ENCODE measurements around the gene FCGR3B.
"Not testable (repeated sequence)": the region's sequence is repeated elsewhere in the genome, so short reads cannot be mapped to it uniquely, and the experiment has no call there.

The FCGR3B gene

DNA sequence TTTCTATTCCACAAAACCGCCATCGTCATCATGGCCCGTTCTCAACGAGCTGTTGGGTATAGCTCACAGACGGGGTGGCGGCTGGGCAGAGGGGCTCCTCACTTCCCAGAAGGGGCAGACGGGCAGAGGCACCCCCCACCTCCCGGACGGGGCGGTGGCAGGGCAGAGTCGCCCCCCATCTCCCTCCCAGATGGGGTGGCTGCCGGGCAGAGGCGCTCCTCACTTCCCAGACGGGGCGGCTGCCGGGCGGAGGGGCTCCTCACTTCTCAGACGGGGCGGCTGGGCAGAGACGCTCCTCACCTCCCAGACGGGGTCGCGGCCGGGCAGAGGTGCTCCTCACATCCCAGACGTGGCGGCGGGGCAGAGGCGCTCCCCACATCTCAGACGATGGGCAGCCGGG is 14.6 kb downstream of the FCGR3B start:
- not testable (repeated sequence) for H3K4me3 ChIP-seq (ENCODE audit: low read depth, low read length); H3K9me3 ChIP-seq (ENCODE audit: control insufficient read depth, insufficient read depth, low read depth, low read length); H3K27ac ChIP-seq (ENCODE audit: low read depth, low read length); H3K4me1 ChIP-seq (ENCODE audit: control insufficient read depth, insufficient read depth, low read length); H3K27me3 ChIP-seq (ENCODE audit: control insufficient read depth, insufficient read depth, low read length); H3K9ac ChIP-seq (ENCODE audit: low read length); H3K36me3 ChIP-seq (ENCODE audit: control insufficient read depth, insufficient read depth, low read length)

DNA sequence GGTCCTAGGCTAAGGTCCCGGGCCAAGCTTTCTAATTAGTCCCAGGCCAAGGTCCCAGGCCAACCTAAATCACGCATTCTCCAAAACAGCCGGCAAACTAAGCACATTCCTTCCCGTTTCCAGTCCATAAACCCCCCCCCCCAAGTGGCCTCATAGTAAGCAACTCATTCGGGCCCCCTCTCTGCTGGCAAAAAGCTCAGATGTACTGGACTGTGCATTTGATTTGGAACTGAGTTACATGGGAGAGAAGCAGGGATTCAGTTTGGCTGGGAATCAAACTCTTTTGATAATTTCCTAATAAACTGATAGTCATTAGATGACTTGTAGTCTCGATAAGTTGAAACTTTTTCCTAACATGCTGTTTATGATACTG is 17.8 kb downstream of the FCGR3B start:
- not testable (repeated sequence) for H3K4me1 ChIP-seq (ENCODE audit: control insufficient read depth, insufficient read depth, low read length); H3K36me3 ChIP-seq (ENCODE audit: control insufficient read depth, insufficient read depth, low read length); H3K27ac ChIP-seq (ENCODE audit: low read depth, low read length); H3K27me3 ChIP-seq (ENCODE audit: control insufficient read depth, insufficient read depth, low read length); H3K9me3 ChIP-seq (ENCODE audit: control insufficient read depth, insufficient read depth, low read depth, low read length)
- peak overlapping the region; percentile 19 for H3K9ac ChIP-seq (ENCODE audit: low read length)
- peak overlapping the region; percentile 63 for H3K4me3 ChIP-seq (ENCODE audit: low read depth, low read length)

DNA sequence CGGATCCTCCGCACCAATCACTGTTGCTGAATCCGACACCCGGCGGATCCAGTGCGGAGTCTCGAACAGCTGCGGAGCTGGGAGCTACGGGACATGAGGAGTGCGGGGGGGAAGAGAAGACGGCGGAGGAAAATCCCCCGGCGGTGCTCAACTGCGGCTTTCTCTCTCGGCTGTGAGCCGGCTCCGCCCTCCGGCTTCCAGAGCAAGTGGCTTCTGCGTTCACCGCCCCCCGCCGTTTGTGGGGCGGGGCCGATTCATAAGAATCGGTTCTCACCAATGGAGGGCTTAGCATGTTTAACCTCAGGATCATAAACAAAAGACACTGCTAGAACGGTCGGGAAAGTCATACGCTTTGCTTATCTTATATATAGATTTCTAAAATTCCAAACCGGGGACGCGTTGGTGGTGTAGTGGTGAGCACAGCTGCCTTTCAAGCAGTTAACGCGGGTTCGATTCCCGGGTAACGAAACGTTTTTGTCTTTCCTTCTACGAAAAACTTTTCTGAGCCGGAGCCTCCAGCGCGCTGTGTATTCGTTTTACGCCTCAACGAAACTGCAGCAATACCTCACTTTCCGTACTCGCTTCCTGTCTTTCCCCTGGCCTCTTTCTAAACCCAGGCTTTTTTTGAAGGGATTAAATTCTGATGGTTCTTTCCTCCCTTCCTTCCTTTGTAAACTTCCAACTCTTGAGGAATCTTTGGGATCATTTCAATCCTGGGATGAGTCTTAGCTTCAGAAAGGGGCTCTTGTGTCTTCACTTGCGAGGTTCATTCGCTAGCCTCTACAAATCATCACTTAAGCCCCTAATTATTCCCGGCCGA is 18.4 kb downstream of the FCGR3B start:
- Histone ChIP-seq H3K9ac (ENCODE audit: low read length) (peak overlapping the region; percentile 62), H3K4me3 (ENCODE audit: low read depth, low read length) (peak overlapping the region; percentile 63)
- H3K4me1 ChIP-seq (ENCODE audit: control insufficient read depth, insufficient read depth, low read length); H3K27ac ChIP-seq (ENCODE audit: low read depth, low read length); H3K9me3 ChIP-seq (ENCODE audit: control insufficient read depth, insufficient read depth, low read depth, low read length); H3K27me3 ChIP-seq (ENCODE audit: control insufficient read depth, insufficient read depth, low read length); H3K36me3 ChIP-seq (ENCODE audit: control insufficient read depth, insufficient read depth, low read length): not testable (repeated sequence)

DNA sequence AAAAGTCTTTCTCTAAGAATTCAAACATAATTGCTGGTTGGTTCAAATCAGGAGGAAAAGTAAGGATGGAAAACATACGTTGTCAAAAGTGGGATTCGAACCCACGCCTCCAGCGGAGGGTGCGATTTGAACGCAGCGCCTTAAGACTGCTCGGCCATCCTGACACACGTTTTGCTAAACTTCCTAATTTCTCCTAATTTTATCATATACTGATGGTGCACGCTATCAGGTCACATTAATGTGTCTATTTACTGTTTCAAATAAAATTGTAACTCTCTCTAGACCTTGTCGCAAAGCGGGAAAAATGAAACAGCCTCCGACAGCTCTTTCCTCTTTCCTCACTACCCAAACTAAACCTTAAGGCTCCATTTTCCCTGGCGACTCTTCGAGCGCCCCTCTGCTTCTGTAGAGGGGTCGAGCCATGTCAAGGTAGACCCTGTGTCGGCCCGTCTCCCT is 19.1 kb downstream of the FCGR3B start:
- H3K9me3 ChIP-seq (ENCODE audit: control insufficient read depth, insufficient read depth, low read depth, low read length); H3K27me3 ChIP-seq (ENCODE audit: control insufficient read depth, insufficient read depth, low read length); H3K4me1 ChIP-seq (ENCODE audit: control insufficient read depth, insufficient read depth, low read length); H3K27ac ChIP-seq (ENCODE audit: low read depth, low read length); H3K36me3 ChIP-seq (ENCODE audit: control insufficient read depth, insufficient read depth, low read length): not testable (repeated sequence)
- Histone ChIP-seq H3K4me3 (ENCODE audit: low read depth, low read length) (peak overlapping the region; percentile 63), H3K9ac (ENCODE audit: low read length) (peak overlapping the region; percentile 58)

DNA sequence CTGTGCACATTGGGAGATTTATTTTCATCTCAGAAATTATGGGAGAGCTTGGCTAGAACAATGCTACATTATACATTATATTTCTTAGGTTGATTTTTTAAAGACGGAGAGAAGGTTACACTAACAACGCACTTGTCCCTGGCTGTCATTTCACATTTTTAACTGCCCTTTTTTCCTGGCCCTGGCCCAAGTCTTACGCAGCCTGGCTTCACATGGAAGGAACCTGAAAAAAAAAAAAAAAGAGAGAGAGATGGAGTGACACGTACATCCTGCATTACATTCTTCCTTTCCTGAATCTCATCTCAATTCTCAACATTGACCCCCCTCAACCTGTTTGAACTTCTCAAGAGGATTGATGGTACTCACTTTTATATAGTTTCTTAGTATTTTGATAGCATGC is 20.8 kb downstream of the FCGR3B start:
- not testable (repeated sequence) for H3K27ac ChIP-seq (ENCODE audit: low read depth, low read length)

DNA sequence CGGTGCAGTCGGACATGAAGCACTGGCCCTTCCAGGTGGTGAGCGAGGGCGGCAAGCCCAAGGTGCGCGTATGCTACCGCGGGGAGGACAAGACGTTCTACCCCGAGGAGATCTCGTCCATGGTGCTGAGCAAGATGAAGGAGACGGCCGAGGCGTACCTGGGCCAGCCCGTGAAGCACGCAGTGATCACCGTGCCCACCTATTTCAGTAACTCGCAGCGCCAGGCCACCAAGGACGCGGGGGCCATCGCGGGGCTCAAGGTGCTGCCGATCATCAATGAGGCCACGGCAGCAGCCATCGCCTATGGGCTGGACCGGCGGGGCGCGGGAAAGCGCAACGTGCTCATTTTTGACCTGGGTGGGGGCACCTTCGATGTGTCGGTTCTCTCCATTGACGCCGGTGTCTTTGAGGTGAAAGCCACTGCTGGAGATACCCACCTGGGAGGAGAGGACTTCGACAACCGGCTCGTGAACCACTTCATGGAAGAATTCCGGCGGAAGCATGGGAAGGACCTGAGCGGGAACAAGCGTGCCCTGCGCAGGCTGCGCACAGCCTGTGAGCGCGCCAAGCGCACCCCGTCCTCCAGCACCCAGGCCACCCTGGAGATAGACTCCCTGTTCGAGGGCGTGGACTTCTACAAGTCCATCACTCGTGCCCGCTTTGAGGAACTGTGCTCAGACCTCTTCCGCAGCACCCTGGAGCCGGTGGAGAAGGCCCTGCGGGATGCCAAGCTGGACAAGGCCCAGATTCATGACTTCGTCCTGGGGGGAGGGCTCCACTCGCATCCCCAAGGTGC is 24.2 kb downstream of the FCGR3B start:
- not testable (repeated sequence) for H3K27ac ChIP-seq (ENCODE audit: low read depth, low read length); H3K9me3 ChIP-seq (ENCODE audit: control insufficient read depth, insufficient read depth, low read depth, low read length); H3K36me3 ChIP-seq (ENCODE audit: control insufficient read depth, insufficient read depth, low read length); H3K4me1 ChIP-seq (ENCODE audit: control insufficient read depth, insufficient read depth, low read length); H3K4me3 ChIP-seq (ENCODE audit: low read depth, low read length); H3K9ac ChIP-seq (ENCODE audit: low read length)
- H3K27me3 ChIP-seq (ENCODE audit: control insufficient read depth, insufficient read depth, low read length), result peaks cover 14% of the 10 kb centered on the region

More for the DNA sequence above, 20.8 kb downstream of the FCGR3B start:
- not testable (repeated sequence) for H3K36me3 ChIP-seq (ENCODE audit: control insufficient read depth, insufficient read depth, low read length); H3K4me1 ChIP-seq (ENCODE audit: control insufficient read depth, insufficient read depth, low read length); H3K9me3 ChIP-seq (ENCODE audit: control insufficient read depth, insufficient read depth, low read depth, low read length); H3K9ac ChIP-seq (ENCODE audit: low read length); H3K4me3 ChIP-seq (ENCODE audit: low read depth, low read length)
- H3K27me3 ChIP-seq (ENCODE audit: control insufficient read depth, insufficient read depth, low read length), result peaks cover 14% of the 10 kb centered on the region

DNA sequence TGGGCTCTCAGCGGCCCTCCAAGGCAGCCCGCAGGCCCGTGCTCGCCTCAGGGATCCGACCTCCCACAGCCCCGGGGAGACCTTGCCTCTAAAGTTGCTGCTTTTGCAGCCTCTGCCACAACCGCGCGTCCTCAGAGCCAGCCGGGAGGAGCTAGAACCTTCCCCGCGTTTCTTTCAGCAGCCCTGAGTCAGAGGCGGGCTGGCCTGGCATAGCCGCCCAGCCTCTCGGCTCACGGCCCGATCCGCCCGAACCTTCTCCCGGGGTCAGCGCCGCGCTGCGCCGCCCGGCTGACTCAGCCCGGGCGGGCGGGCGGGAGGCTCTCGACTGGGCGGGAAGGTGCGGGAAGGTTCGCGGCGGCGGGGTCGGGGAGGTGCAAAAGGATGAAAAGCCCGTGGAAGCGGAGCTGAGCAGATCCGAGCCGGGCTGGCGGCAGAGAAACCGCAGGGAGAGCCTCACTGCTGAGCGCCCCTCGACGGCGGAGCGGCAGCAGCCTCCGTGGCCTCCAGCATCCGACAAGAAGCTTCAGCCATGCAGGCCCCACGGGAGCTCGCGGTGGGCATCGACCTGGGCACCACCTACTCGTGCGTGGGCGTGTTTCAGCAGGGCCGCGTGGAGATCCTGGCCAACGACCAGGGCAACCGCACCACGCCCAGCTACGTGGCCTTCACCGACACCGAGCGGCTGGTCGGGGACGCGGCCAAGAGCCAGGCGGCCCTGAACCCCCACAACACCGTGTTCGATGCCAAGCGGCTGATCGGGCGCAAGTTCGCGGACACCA is 25.0 kb downstream of the FCGR3B start:
- not testable (repeated sequence) for H3K9ac ChIP-seq (ENCODE audit: low read length); H3K9me3 ChIP-seq (ENCODE audit: control insufficient read depth, insufficient read depth, low read depth, low read length); H3K27ac ChIP-seq (ENCODE audit: low read depth, low read length); H3K36me3 ChIP-seq (ENCODE audit: control insufficient read depth, insufficient read depth, low read length); H3K4me1 ChIP-seq (ENCODE audit: control insufficient read depth, insufficient read depth, low read length)
- H3K27me3 ChIP-seq (ENCODE audit: control insufficient read depth, insufficient read depth, low read length), result peaks cover 14% of the 10 kb centered on the region
- peak overlapping the region; percentile 26; the same call in 1 of the 2 replicates for H3K4me3 ChIP-seq (ENCODE audit: low read depth, low read length)

DNA sequence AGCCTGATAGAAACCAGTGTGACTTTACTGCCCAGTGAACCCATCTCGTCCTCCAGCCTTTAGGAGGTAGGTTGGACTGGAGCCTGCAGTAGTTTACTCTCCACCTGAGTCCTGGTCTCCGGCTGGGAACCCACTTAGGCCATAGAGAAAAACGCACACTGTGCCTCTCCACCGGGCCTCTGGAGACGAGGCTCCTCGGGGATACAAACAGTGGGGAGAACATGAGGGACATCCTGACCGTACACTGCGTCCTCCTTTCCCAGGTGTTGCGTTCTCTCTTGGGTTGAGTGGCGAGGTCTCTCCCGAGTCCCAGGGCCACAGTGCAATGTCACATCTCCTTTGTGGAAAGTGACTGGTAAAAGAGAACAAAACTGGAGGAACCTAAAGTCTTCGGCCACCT is 26.0 kb downstream of the FCGR3B start:
- H3K4me1 ChIP-seq (ENCODE audit: control insufficient read depth, insufficient read depth, low read length); H3K9me3 ChIP-seq (ENCODE audit: control insufficient read depth, insufficient read depth, low read depth, low read length); H3K36me3 ChIP-seq (ENCODE audit: control insufficient read depth, insufficient read depth, low read length); H3K27ac ChIP-seq (ENCODE audit: low read depth, low read length); H3K4me3 ChIP-seq (ENCODE audit: low read depth, low read length); H3K9ac ChIP-seq (ENCODE audit: low read length): not testable (repeated sequence)
- H3K27me3 ChIP-seq (ENCODE audit: control insufficient read depth, insufficient read depth, low read length), result peaks cover 13% of the 10 kb centered on the region

DNA sequence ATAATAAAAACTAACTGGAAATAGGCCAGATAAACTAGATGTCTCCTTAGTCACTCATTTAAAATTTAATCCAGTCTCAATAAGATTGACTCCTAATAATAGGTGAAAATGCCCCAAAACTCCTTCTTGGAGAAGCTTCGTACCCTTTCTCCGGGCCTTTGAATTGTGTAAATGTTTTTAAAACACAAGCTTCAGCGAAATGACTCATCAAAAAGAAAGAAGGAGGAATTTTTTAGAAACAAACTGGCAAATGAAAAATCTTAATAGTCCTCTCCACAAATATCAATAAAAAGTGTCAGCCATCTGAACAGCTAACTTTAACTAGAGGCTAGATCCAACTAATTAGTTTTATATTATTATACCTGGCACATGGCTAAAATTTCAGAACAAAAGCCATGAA is 33.9 kb downstream of the FCGR3B start:
- not testable (repeated sequence) for H3K27ac ChIP-seq (ENCODE audit: low read depth, low read length); H3K36me3 ChIP-seq (ENCODE audit: control insufficient read depth, insufficient read depth, low read length); H3K9me3 ChIP-seq (ENCODE audit: control insufficient read depth, insufficient read depth, low read depth, low read length); H3K4me1 ChIP-seq (ENCODE audit: control insufficient read depth, insufficient read depth, low read length); H3K4me3 ChIP-seq (ENCODE audit: low read depth, low read length); H3K9ac ChIP-seq (ENCODE audit: low read length); H3K27me3 ChIP-seq (ENCODE audit: control insufficient read depth, insufficient read depth, low read length)

DNA sequence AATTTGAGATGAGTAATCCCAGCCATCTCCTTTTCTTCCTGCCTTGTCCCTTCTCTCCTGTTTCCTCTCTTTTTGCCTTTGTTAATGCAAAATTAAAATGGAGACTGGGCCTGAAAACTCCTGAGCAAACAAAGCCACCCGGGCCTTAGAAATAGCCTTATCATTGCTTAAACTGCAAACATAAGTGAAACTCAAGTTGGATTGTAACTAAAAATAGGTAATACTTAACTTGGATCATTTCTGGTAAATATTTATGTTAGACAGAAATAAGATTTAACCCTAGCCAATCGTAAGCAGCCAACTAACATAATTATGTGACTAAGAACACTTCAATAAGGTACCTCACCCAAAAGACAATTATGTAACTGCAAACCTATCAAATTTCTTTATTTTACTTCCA is 35.4 kb downstream of the FCGR3B start:
- H3K4me3 ChIP-seq (ENCODE audit: low read depth, low read length); H3K4me1 ChIP-seq (ENCODE audit: control insufficient read depth, insufficient read depth, low read length); H3K27me3 ChIP-seq (ENCODE audit: control insufficient read depth, insufficient read depth, low read length); H3K27ac ChIP-seq (ENCODE audit: low read depth, low read length); H3K9ac ChIP-seq (ENCODE audit: low read length); H3K36me3 ChIP-seq (ENCODE audit: control insufficient read depth, insufficient read depth, low read length); H3K9me3 ChIP-seq (ENCODE audit: control insufficient read depth, insufficient read depth, low read depth, low read length): not testable (repeated sequence)

DNA sequence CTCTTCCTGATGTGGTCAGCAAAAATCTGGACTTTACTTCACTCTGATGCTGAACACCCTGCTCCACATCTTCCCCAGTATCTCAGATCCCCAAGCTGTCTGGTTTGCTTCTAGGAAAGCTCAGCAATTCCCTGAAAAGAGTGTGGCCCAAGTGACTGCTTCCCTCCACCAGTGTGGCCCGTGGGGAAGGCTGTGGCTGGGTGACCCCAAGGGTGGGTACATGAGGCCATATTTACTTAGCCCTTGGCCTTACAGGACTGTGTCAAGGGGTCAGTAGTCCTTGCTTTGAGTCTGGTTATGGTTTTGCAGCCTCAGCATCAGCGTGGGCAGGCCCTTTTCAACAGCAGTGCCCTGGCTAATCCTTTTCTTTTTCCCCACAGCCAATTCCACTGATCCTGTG is 35.8 kb downstream of the FCGR3B start:
- H3K4me1 ChIP-seq (ENCODE audit: control insufficient read depth, insufficient read depth, low read length); H3K27me3 ChIP-seq (ENCODE audit: control insufficient read depth, insufficient read depth, low read length); H3K9me3 ChIP-seq (ENCODE audit: control insufficient read depth, insufficient read depth, low read depth, low read length); H3K27ac ChIP-seq (ENCODE audit: low read depth, low read length); H3K9ac ChIP-seq (ENCODE audit: low read length); H3K36me3 ChIP-seq (ENCODE audit: control insufficient read depth, insufficient read depth, low read length); H3K4me3 ChIP-seq (ENCODE audit: low read depth, low read length): not testable (repeated sequence)

Data from HUES6 (cell line).